CD4-positive, alpha-beta T cell treated with Interleukin-1 beta for 1 hour (primary cell): ENCODE results near the gene ATOH7.
"Not testable (repeated sequence)": the region's sequence is repeated elsewhere in the genome, so short reads cannot be mapped to it uniquely, and the experiment has no call there.

Experiments used
- DNase-seq, 2 donors: peaks; one replicate each; pipeline ENCODE4 v3.0.0-alpha.2; 2020 to 2022

The ATOH7 gene

DNA sequence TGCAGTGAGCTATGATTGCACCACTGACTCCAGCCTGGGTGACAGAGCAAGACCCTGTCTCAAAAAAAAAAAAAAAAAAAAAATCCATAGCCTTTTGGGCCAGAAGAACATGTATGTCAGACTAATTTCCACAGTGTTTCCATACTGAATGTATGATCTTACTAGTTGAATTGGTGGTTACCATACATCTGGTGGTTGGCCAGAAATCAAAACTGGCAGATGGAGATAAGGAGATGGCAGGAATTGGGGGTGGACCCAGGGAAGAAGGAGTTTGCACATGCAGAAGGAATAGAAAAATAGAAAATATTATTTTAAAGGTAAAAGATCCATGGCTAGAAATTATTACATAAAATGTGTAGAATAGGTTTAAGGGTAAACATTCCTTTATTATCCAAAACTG, 3.7 kb upstream of the ATOH7 start:
- no peak for DNase-seq

DNA sequence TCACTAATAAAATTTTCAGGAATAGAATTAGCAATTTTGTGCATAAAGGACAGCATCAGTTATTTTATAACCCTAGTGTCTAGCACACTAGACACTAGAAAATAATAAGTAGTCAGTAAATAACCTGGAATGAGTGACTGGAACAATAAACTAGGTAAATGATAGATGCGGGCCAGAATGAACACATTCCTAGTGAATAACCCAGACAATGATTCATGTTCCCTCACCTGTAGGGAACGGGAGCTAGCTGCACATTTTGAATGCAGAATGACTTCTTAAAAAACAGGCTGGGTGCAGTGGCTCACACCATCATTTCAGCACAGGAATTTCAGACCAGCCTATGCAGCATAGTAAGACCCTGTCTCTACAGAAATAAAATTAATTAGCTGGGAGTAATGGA, 3.2 kb upstream of the ATOH7 start:
- DNase-seq = no peak

DNA sequence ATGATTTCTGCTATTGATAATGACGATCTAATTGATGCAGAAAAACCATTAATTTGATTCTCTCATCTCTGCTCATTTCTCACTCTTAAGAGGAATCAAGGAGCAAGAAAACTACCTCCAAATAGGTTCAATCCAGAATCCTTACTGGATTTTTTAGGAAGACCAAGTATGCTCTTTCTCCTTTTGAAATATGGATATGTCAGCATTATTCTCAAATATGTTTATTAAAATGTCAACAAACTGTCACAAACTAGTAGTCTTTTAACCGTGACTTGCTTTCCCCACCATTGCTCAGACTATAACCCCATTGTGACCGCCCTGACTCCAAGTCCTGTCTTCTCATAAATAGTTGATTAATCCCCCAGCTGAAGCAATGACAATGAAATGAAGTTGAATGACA, 1.1 kb upstream of the ATOH7 start:
- DNase-seq = no peak

DNA sequence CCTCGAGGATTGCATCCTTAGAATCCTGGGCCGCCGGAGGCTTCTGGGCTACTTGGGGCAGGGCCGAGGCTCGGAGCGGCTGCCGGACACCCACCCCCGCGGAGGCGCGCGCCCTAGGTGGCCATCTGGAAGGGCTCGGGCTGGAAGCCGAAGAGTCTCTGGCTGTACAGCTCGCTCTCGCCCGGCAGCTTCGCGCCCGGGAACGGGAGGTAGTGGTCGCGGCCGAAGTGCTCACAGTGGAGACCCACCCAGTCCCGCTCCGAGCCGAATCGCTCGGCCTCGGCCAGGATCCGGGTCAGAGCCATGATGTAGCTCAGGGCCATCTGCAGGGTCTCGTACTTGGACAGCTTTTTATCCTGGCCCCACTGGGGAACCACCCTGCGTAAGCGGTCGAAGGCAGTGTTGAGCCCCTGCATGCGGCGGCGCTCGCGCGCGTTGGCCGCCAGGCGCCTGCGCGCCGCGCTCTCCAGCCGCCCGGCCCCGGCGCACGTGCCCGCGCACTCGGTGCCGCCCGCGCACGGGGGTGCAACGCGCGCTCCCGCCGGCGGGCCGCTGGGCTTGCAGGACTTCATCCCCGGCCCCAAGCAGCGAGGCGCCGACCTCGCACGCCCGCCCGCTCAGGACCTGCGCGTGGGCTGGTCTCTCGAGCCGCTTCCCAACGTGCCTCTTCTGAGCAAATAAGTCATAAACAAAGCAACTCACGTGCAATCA, 652 bp downstream of the ATOH7 start:
- peak; percentile 8 to 17 for DNase-seq

DNA sequence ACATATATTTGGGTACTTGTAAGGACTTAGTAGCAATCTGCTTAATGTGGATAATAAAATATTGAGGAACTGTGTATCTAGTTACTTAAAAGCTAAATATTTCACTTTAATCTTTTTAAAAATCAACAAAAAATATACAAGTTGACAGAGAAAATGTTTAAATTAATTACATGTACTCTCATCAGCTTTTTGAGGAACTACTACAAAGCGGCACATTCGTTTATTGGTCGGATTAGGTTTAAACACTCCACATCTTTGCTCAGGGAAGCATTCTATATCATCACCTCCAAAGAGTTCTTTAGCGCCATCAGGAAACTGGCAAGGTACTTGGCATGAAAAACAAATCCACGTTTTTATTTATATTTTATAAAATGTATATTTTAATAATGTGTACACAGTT, 1.6 kb downstream of the ATOH7 start:
- DNase-seq = no peak

DNA sequence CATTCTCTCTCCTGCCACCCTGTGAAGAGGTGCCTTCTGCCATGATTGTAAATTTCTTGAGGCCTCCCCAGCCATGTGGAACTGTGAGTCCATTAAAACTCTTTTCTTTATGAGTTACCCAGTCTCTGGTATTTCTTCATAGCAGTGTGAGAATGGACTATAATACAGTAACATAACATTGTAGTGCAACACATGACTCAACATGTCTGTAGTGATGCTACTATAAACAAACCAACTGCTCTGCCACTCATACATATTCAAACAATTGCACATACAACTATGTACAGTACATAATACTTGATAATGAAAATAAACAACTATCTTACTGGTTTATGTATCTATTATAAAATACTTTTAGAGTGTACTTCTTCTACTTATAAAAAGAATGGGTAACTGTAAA, 7.1 kb downstream of the ATOH7 start:
- DNase-seq = no peak

DNA sequence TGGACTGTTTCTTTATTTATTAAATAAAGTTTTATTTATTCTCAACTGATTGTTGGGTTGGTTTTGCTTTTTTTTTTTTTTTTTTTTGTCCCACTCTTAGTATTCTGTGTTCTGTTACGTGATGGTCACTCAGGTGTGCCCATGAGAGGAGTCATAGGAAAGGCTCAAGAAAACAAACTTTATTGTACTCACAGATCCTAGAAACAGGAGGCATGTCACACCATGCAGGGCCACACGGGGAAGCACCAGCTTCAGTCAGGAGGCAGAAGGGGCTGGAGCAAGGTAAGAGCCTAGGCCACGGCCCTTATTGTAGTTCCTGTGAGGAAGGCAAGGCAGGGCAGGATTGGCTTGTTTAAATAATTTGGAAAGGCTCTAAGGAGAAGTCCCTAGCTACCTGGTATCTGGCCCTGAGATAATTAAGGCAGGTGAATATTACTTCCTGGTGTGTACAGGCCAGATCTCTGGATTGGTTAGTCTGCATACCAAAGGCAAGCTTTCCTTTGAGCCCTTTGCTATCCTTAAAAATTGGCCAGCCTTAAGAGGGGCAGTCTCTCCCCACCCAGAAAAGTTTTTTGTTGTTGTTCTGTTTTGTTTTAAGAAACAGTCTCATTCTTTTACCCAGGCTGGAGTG, 8.3 kb downstream of the ATOH7 start:
- DNase-seq = no peak

DNA sequence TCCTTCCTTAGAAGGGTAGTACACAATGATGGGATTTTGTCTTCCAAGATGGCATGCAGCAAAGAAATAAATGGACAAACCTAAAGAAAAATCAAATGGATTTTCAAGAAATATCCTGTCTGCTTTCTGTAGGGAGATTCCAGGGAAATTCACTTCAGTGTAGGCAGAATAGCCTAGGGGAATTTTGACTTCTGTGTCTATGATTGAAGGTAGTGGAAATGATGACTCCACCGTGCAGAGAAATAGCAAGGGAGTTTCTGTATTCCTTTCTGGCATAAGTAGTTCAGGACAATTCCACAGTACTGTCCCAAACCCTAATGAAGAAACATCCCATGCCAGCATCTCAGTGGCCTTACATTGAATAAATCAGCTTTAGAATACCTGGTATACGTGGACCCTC, 9.5 kb downstream of the ATOH7 start:
- DNase-seq = no peak

DNA sequence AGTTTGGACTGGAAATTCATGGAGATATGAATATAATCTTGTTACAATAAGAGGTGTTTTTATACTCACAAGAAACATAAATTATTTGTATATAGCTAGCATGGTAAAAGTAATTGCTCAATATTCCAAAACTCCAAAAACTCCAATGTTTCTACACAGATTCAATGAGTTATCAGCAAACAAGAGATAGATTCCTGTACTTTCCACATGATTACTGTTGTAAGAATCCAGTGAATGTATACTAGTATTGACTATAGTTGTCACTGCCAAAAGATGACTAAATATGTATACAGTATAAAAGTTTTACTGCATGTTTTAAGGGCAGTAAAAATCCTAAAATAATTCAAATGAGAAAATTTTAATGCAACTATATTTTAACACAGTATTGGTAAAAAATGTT, 10.7 kb downstream of the ATOH7 start:
- DNase-seq = no peak

DNA sequence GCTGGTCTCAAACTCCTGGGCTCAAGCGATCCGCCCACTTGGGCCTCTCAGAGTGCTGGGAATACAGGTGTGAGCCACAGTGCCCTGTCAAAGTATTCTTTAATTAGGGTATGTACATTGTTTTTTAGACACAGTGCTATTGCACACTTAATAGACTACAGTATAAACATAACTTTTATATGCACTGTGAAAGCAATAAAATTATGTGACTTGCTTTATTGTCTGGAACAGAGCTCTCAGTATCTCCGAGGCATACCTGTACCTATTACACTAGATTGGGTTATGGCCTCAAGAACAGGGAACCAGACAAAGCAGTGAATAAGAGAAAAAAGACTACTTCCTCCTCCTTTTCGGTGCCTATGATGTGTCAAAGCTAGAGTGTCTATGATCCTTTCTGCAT, 13.1 kb downstream of the ATOH7 start:
- no peak for DNase-seq

DNA sequence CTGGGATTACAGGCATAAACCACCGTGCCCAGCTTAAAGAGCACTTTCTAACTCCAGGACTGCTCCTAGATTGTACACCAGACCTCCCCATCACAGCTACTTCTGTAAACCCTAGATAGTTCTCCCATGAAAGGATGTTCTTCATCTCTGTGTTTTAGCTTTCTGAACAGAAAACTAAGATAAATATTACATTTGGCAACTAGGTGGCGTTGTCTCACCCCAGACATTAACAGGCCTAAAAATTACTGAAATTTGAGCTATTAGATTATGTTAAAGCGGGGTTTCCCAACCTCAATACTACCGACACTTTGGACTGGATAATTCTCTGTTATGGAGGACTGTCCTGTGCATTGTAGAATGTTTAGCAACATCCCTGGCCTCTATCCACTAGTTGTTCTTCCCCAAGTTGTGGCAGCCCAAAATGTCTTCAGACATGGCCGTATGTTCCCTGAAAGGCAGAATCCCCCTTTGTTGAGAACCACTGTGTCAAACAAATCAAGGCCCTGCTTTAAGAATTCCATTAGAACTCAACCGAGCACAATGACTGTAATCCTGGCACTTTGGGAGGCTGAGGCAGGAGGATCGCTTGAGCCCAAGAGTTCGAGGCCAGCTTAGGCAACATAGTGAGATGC, 19.1 kb downstream of the ATOH7 start:
- DNase-seq = peak in 1 of 2 donors; percentile 28

DNA sequence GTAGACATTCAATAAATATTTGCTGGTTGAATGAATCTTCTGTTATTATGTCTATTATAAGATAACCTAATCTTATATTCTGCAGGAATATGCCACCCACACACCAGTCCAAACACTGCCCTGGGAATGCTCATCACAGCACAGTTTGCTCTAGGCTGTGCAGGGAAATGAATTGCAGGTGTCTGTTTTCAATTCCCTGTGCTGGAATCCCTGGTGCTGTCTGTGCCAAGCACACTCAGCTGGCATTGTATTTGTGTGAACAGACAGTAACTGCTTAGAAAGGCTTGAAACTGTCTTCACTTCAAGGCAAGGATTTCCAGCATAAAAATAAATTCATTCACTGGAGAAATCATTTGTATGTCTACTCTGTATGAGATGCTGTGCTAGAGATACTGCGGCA, 20.2 kb downstream of the ATOH7 start:
- no peak for DNase-seq

DNA sequence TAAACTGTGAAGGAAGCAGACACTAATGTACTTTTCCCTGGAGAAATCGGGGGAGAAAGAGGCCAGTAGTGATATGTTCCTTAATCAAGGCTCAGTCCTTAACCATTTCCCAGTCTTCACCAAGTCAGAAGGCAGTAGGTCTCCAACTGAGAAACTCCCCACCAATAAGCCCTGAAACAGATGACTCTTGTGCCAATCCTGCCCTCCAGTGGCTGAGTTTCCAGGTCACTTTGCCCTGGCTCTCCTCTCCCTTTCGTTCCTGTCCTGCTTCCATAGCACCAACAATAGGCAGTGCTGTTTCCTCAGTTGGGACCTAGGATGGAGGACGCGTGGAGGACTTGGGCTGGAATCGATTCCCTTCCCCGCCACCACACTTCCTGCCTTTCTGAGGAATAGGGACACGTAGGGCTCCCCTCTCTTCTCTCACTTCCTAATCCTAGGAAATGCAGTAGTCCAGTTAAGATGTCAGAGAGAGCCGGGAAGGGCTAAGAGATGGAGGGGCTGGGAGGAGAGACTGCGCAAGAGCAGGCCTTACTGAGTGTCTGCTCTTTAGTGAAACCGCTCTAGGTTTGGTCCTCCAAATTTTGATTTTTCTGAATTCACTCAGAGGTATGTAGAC, 23.4 kb downstream of the ATOH7 start:
- no peak for DNase-seq

DNA sequence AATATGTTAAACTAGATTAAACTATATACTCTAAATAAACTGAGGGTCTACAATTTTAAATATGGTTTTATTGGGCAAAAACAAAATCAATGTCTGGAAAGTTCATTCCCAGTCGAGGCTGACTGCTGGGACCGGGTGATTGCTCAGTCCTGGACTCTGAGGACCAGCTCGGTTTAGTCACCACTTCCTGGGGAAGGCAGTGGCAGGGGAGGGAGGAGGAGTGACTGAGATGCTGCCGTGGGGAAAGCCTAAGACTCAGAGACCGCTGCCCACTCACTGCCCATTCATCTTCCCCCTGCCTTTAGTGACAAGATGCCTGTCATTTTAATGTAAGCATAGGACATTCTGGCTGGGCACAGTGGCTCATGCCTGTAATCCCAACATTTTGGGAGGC, 29.0 kb downstream of the ATOH7 start:
- peak in 1 of 2 donors; percentile 29 for DNase-seq

DNA sequence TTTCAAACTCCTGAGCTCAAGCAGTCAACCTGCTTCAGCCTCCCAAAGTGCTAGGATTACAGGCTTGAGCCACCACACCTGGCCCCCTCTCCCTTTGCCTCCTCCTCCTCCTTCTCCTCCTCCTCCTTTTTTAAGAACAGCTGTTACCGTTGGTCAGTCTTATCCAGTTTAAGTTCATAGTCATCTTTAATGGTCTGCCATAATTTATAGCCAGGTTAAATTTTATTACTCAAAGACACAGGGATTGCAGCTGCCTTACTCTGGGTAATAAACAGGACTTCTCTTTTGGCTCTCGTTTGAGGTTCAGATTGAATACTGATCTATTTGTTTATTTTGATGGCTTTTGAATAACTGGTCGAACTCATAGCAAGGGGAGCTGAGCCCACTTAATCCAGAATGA, 35.2 kb downstream of the ATOH7 start:
- DNase-seq = no peak

DNA sequence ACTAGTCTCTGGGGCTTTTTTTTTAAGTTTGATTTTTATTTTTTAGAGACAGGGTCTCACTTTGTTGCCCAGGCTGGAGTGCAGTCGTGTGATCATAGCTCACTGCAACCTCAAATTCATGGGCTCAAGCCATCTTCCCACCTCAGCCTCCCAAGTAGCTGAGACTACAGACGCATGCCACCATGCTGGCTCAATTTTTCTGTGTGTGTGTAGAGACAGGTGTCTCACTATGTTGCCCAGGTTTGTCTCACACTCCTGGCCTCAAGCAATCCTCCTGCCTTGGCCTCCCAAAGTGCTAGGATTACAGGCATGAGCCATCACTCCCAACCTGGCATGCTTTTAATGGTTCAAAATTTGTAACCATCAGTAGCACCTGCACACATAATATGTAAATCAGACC, 36.1 kb downstream of the ATOH7 start:
- DNase-seq = not testable (repeated sequence)

DNA sequence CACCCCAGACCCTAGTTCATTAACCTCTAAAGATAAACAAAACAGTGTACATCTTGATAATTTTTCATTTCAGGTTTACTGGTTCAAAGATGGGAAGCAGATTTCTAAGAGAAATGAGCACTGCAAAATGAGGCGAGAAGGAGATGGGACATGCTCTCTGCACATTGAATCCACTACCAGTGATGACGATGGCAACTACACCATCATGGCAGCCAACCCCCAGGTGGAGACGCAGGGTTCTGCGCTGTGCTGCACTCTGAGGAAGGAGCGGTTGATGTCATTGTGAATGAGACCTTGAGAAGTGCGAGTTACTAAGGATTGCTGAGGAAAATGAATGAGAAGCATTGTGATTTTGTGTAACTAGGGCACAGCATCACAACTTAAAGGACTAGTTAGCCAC, 37.6 kb downstream of the ATOH7 start:
- DNase-seq = no peak

DNA sequence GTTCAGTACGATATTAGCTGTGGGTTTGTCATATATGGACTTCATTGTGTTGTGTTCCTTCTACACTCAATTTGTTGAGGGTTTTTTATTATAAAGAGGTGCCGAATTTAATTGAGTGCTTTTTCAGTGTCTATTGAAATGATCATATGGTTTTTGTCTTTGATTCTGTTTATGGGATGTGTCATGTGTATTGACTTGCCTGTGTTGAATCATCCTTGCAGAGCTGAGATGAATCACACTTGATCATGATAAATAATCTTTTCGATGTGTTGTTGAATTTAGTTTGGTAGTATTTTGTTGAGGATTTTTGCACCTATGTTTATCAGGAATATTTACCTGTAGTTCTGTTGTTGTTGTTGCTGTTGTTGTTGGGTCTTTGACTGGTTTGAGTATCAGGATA, 39.8 kb downstream of the ATOH7 start:
- DNase-seq = no peak

DNA sequence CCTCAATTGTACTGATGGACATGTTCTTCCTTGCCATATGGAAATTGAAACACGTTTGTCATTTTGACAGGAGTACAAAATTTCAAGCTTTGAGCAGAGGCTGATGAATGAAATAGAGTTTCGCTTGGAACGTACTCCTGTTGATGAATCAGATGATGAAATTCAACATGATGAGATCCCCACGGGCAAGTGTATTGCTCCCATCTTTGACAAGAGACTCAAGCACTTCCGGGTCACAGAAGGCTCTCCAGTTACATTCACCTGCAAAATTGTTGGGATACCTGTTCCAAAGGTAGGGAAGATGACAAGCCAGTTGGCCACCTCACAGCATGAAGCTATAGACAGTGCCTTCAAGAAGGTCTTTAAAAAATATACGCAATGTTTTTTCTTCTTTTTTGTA, 43.1 kb downstream of the ATOH7 start:
- DNase-seq = no peak

DNA sequence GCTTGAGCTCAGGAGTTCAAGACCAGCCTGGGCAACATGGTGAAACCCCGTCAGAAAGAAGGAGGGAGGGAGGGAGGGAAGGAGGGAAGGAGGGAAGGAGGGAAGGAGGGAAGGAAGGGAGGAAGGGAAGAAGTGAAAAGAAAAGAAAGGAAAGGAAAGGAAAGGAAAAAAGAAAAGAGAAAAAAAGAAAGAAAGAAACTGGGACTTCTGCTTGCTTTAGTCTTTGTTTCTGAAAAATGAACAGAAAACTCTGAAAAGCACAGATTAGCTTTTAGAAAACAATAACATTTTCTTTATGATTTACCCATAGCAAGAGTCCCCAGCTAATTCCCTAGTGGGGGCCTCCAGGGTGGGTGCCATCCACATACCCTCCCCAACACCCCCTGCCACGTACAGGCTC, 46.8 kb downstream of the ATOH7 start:
- no peak for DNase-seq

DNA sequence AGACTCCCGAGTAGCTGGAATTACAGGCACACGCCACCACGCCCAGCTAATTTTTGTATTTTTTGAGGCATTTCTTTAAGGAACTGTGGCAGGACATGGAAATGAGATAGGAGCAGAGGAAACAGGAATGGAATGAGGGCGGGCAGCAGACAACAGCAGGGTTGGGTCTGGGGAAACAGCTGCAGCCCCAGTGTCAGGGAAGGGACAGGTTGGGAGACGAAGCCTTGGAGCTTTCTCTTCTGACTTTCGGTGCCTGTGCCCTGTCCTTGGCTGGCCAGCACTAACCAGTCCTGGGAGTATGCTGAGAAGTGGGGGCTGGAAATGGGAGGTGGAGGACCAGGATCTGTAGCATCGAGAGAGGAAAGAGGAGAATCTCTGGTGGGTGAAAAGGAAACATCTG, 47.4 kb downstream of the ATOH7 start:
- DNase-seq = no peak
